RKO (cell line): Measurements from ENCODE around the gene RBFOX2.
"Not testable (repeated sequence)": the region's sequence is repeated elsewhere in the genome, so short reads cannot be mapped to it uniquely, and the experiment has no call there.

Source experiments
- DNase-seq: peaks from one replicate; pipeline ENCODE4 v3.0.0-alpha.2; 2016; ENCODE audit warnings: low spot score

Gene RBFOX2

GRCh38 chr22:36008565-36008964 lies 20.1 kb downstream of the RBFOX2 start:
- DNase-seq = no peak

- DNase-seq = no peak
These were observed 20.5 kb downstream of the RBFOX2 start for GRCh38 chr22:36008131-36008530.

GRCh38 chr22:36003972-36004674 lies 24.5 kb downstream of the RBFOX2 start:
- no peak for DNase-seq

- DNase-seq = no peak
These were observed 25.8 kb downstream of the RBFOX2 start for GRCh38 chr22:36002718-36003260.

GRCh38 chr22:36002084-36002483 lies 26.5 kb downstream of the RBFOX2 start:
- no peak for DNase-seq

- no peak for DNase-seq
These were observed 29.9 kb downstream of the RBFOX2 start for GRCh38 chr22:35998748-35999147.

- DNase-seq = no peak
These were observed 31.2 kb downstream of the RBFOX2 start for GRCh38 chr22:35997438-35997837.

GRCh38 chr22:35996596-35996995 lies 32.0 kb downstream of the RBFOX2 start:
- no peak for DNase-seq

- DNase-seq = peak; percentile 17
These were observed 32.9 kb downstream of the RBFOX2 start for GRCh38 chr22:35995772-35996171.

GRCh38 chr22:35995348-35995747 lies 33.3 kb downstream of the RBFOX2 start:
- no peak for DNase-seq

- not testable (repeated sequence) for DNase-seq
These were observed 34.9 kb downstream of the RBFOX2 start for GRCh38 chr22:35993727-35994126.

GRCh38 chr22:35993048-35993714 lies 35.4 kb downstream of the RBFOX2 start:
- DNase-seq = no peak

- no peak for DNase-seq
These were observed 37.5 kb downstream of the RBFOX2 start for GRCh38 chr22:35991168-35991567.

- no peak for DNase-seq
These were observed 40.6 kb downstream of the RBFOX2 start for GRCh38 chr22:35988030-35988429.

- peak; percentile 29 for DNase-seq
These were observed 41.1 kb downstream of the RBFOX2 start for GRCh38 chr22:35987487-35987886.

GRCh38 chr22:35986088-35986487 lies 42.5 kb downstream of the RBFOX2 start:
- DNase-seq = no peak

GRCh38 chr22:35985371-35985770 lies 43.3 kb downstream of the RBFOX2 start:
- no peak for DNase-seq

GRCh38 chr22:35984183-35985175 lies 44.1 kb downstream of the RBFOX2 start:
- DNase-seq = no peak

GRCh38 chr22:35981900-35982299 lies 46.7 kb downstream of the RBFOX2 start:
- DNase-seq = no peak

- DNase-seq = no peak
These were observed 49.7 kb downstream of the RBFOX2 start for GRCh38 chr22:35978889-35979288.

GRCh38 chr22:35978201-35978600 lies 50.4 kb downstream of the RBFOX2 start:
- no peak for DNase-seq

- DNase-seq = no peak
These were observed 51.5 kb downstream of the RBFOX2 start for GRCh38 chr22:35977136-35977535.
